ENCODE measurements around the gene HOXC10. TPM values are rescaled to one million over a fixed set of nuclear protein-coding genes. Genes with fewer than 3 reads are reported as not detected.

HOXC10 gene
- total RNA-seq, 2 donors from 2014 or later = 0.51 to 7.2 TPM

DNA sequence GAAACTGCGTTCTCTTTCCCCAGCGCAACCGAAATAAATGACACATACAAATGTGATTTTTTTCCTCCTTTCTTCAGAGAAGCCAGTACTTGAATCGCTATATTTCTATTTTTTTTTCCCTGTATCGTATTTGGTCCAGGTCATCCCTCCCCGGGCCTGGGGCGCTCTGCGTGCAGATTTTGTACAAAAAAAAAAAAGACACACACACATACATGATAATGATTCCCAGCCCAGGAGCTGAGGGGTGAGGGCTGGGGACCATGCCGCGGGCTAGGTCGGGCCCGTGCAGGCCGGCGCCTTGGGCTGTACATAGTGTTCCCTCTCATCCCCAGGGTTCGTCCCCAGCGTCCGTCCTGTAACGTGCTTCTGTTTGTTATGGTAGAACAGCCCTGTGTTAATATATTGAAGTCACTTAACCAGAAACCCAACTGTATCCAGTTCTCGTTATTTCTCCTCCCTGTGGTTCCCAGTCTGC lies 18.0 kb downstream of the HOXC10 start:
- no peaks in the 10 kb centered on the region for H3K4me1 ChIP-seq (replicated peaks)
- TF ChIP-seq POLR2AphosphoS5 (IDR thresholded peaks at IDR 0.05) = no peak
- TF ChIP-seq, protein P1, sequence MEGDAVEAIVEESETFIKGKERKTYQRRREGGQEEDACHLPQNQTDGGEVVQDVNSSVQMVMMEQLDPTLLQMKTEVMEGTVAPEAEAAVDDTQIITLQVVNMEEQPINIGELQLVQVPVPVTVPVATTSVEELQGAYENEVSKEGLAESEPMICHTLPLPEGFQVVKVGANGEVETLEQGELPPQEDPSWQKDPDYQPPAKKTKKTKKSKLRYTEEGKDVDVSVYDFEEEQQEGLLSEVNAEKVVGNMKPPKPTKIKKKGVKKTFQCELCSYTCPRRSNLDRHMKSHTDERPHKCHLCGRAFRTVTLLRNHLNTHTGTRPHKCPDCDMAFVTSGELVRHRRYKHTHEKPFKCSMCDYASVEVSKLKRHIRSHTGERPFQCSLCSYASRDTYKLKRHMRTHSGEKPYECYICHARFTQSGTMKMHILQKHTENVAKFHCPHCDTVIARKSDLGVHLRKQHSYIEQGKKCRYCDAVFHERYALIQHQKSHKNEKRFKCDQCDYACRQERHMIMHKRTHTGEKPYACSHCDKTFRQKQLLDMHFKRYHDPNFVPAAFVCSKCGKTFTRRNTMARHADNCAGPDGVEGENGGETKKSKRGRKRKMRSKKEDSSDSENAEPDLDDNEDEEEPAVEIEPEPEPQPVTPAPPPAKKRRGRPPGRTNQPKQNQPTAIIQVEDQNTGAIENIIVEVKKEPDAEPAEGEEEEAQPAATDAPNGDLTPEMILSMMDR (IDR thresholded peaks at IDR 0.05) = no peak
- TF ChIP-seq POLR2A (IDR thresholded peaks at IDR 0.05) = no peak
- H3K36me3 ChIP-seq = no peaks in the 10 kb centered on the region
- H3K9me3 ChIP-seq = no peaks in the 10 kb centered on the region
- intact Hi-C loops (cut with DNase I) = no loop called here
- H3K4me3 ChIP-seq = no peak overlapping the region
- WGBS = 41% methylated on average over 19 of the region's 19 CpGs
- no peak overlapping the region for H3K27ac ChIP-seq
- peaks cover 83% of the 10 kb centered on the region for H3K27me3 ChIP-seq (replicated peaks; ENCODE audit: insufficient read depth)
- DNase-seq (ENCODE audit: low spot score) = no peak

DNA sequence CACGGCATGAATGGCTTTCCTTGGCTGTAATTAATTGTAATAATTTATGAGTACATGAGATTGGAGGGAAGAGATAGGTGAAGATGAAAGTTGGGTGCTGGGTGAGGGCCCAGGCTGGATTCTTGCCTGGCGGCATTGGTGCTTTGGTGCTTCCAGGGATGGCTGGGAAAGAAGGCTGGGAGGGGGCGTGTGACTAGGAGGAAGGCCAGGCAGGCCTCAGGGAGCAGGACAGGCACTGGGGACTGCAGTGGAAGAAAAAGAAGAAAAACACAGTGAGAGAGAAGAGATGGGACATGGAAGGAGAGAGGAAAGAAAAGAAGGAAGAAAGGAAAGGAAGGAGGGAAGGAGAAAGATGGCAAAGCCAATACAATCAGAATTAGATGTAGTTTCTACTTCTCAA lies 18.7 kb downstream of the HOXC10 start:
- DNase-seq (ENCODE audit: low spot score) = no peak
- Histone ChIP-seq H3K4me3 (no peak overlapping the region), H3K9me3 (no peaks in the 10 kb centered on the region), H3K27ac (no peak overlapping the region), H3K4me1 (replicated peaks) (no peaks in the 10 kb centered on the region), H3K36me3 (no peaks in the 10 kb centered on the region), H3K27me3 (replicated peaks; ENCODE audit: insufficient read depth) (peaks cover 84% of the 10 kb centered on the region)
- TF ChIP-seq, protein P1 (IDR thresholded peaks at IDR 0.05) = no peak
- no peak for TF ChIP-seq POLR2A (IDR thresholded peaks at IDR 0.05)
- no peak for TF ChIP-seq POLR2AphosphoS5 (IDR thresholded peaks at IDR 0.05)
- 34% methylated on average over 3 of the region's 3 CpGs for WGBS
- intact Hi-C loops (cut with DNase I) = no loop called here

DNA sequence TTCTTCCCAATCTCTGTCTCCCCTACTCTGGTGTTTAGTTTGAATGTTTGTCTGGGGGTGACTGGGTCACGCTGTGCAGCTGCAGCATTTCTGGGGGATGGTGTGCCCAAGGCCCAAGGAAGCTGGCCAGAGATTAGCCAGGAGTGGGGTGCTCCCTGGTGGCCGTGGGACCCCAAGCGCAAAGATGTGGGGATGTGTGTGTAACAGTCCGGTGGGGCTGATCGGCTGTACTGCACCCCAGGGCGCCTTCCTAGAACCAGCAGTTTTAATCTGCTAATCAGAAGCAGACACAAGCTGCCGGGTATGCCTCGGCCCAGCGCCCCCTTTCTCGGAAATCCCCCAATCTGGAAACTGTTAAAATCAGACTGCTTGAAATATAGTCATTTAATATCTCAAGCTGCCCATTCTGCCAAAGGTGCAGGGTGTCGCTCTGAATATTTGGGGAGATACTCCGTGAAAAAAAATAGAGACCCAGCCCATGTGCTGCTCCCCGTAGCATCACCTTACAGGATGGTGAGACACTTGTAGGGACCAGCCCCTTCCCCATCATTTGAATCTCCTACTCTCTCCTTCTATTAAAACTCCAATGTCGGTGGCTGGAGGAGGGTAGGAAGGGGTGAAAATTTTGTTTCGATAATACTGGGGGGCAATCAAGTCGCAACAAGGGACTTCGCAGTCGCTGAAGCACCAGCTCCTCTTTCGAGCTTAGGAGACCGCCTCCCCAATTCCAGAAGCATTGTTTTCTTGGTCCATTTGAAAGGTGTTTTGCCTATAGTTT lies 19.3 kb downstream of the HOXC10 start:
- Histone ChIP-seq H3K9me3 (no peaks in the 10 kb centered on the region), H3K27ac (no peak overlapping the region), H3K4me1 (replicated peaks) (no peaks in the 10 kb centered on the region), H3K4me3 (no peak overlapping the region), H3K36me3 (no peaks in the 10 kb centered on the region), H3K27me3 (replicated peaks; ENCODE audit: insufficient read depth) (peaks cover 83% of the 10 kb centered on the region)
- intact Hi-C loops (cut with DNase I) = no loop called here
- WGBS = 39% methylated on average over 20 of the region's 20 CpGs
- no peak for DNase-seq (ENCODE audit: low spot score)
- TF ChIP-seq POLR2AphosphoS5 (IDR thresholded peaks at IDR 0.05) = no peak
- TF ChIP-seq POLR2A (IDR thresholded peaks at IDR 0.05) = no peak
- TF ChIP-seq, protein P1 (IDR thresholded peaks at IDR 0.05) = no peak

DNA sequence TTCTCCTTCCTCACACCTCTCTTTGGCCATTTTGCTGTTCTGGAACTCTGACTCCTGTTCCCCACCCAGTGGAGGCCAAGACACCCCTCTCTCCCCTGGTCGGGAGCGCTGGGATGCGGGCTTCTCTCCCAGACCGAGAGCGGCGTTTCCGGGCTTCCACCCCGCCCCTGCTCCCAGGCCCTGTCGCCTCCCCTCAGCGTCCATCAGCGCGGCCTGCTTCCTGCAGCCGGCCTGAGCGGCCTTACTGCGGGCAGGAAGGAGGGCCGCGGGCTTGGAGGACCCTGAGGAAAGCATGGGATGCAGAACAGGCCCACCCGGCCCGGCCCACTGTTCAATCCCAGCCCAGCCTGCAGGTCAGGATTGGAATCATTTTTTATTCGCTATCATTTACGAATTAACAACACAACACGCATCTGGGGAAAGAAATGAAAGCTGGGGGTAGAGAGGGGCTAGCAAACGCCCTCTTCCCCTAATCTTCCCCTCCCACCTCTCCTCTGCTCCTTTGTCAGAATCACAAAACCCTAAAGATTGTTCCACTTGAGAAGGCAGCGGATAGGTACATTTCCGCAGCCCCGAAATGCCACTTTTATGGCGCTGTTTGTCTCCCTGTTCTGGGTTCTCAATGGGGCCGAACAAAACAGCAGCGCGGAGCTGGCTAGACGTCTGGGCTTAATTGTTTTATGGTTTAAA lies 20.0 kb downstream of the HOXC10 start:
- Histone ChIP-seq H3K36me3 (no peaks in the 10 kb centered on the region), H3K4me1 (replicated peaks) (no peaks in the 10 kb centered on the region), H3K27ac (no peak overlapping the region), H3K9me3 (no peaks in the 10 kb centered on the region), H3K27me3 (replicated peaks; ENCODE audit: insufficient read depth) (peaks cover 84% of the 10 kb centered on the region), H3K4me3 (no peak overlapping the region)
- intact Hi-C loops (cut with DNase I) = no loop called here
- WGBS = 24% methylated on average over 29 of the region's 31 CpGs
- no peak for DNase-seq (ENCODE audit: low spot score)
- TF ChIP-seq, protein P1 (IDR thresholded peaks at IDR 0.05) = no peak
- TF ChIP-seq POLR2AphosphoS5 (IDR thresholded peaks at IDR 0.05) (no peak), POLR2A (IDR thresholded peaks at IDR 0.05) (no peak)
